ENCODE results near the gene NACAD.
A peak's percentile ranks its signal among the peaks of the same experiment; 100 is the strongest.

The NACAD gene

DNA sequence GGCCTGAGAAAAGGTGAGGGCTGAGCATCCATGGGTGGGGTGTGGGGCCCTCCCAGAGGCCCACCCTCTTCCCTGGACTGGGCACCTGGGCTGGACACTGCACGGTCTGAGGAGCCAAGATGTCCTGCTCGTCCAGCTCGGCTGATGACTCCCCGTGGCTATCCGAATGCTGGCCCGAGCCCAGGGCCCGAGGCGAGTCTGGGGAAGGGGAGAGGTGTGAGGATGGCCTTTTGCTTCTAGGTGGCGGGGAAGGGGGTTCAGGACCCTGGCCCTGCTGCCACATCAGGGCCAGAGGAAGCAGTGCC lies 7.1 kb downstream of the NACAD start:
- DNase-seq (no peak), ATAC-seq (replicated peaks) (no peak)
- Mint-ChIP-seq H3K9me3 (no peaks in the 10 kb centered on the region), H3K27me3 (no peaks in the 10 kb centered on the region), H3K36me3 (ENCODE audit: insufficient read depth) (peaks cover 5% of the 10 kb centered on the region), H3K27ac (peak overlapping the region in 1 of 2 donors; percentile 89), H3K4me3 (no peak overlapping the region), H3K4me1 (ENCODE audit: low read depth in 2 of 2) (peaks cover 0 to 4% of the 10 kb centered on the region in 2 donors)

DNA sequence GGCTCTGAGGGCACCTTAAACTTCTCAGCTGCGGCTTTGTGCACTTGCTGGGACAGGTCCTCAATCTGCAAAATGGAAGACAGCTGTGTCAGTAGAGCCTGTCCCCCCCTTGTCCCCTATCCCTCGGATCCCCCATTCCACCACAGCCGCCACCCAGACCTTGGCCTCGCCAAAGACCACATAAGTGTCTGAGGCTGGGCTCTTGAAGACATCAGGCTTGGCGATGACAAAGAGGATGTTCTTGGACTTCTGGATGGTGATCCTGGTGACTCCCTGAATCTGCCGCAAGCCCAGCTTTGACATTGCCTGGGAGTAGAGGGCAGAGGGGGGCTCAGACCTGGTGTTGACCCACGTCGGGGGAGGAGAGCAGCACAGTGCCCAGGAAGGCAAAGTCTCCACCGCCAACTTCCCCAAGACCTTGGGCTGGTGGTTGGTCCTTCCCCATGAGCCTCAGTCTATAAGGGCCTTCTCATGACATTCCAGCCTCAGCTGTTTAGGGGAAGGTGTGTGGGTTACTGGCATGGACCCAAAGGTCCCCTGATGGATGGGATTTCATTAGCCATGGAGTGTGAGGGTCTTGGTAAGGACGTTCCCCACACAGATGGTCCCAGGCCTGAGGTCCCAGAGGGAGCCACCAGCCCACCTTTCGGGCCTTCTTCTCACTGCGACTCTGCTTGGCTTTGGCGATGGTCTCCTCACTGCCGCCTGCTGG lies 7.7 kb downstream of the NACAD start:
- ATAC-seq (replicated peaks): no peak
- H3K27ac Mint-ChIP-seq: peak overlapping the region; percentile 72 to 89

DNA sequence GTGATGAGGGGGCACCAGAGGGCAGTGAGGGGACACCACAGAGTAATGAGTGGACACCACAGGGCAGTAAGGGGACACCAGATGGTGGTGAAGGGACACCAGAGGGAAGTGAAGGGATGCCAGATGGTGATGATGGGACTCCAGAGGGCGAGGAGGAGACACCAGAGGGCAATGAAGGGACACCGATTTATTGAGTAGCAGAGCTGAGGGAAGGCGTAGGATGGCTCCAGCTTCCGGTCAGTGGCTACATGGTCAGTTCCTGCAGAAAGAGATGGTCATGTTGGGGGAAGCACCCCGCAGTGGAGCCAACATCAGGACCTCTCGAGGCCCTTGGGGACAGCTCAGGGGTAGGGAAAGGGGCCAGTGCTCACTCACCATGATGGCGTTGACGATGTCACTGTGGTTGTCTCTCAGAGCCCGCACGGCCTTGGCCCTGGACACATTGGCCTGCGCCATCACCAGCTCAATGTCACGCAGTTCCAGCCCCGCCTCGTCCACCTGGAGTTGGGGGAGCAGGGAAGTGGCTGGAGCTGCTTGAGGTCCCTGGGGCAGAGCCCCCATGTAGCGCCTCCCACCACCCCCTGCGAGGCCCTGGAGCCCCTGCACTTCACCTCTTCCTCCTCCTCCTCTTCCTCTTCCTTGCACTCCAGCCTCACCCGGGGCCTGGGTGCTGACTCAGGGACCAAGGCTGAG lies 8.4 kb downstream of the NACAD start:
- no peaks in the 10 kb centered on the region for H3K9me3 Mint-ChIP-seq
- H3K4me1 Mint-ChIP-seq (ENCODE audit: low read depth in 2 of 2): peaks cover 1 to 4% of the 10 kb centered on the region in 2 donors
- H3K27me3 Mint-ChIP-seq: no peaks in the 10 kb centered on the region
- H3K4me3 Mint-ChIP-seq: no peak overlapping the region
- ATAC-seq (replicated peaks) (peak; percentile 21), DNase-seq (no peak)
- peaks cover 5% of the 10 kb centered on the region for H3K36me3 Mint-ChIP-seq (ENCODE audit: insufficient read depth)
- peak overlapping the region; percentile 72 to 89 for H3K27ac Mint-ChIP-seq

More for the DNA sequence above, 7.7 kb downstream of the NACAD start:
- H3K9me3 Mint-ChIP-seq: no peaks in the 10 kb centered on the region
- DNase-seq: no peak
- H3K27me3 Mint-ChIP-seq: no peaks in the 10 kb centered on the region
- H3K36me3 Mint-ChIP-seq (ENCODE audit: insufficient read depth): peaks cover 5% of the 10 kb centered on the region
- no peak overlapping the region for H3K4me3 Mint-ChIP-seq
- H3K4me1 Mint-ChIP-seq (ENCODE audit: low read depth in 2 of 2): peaks cover 0 to 4% of the 10 kb centered on the region in 2 donors

DNA sequence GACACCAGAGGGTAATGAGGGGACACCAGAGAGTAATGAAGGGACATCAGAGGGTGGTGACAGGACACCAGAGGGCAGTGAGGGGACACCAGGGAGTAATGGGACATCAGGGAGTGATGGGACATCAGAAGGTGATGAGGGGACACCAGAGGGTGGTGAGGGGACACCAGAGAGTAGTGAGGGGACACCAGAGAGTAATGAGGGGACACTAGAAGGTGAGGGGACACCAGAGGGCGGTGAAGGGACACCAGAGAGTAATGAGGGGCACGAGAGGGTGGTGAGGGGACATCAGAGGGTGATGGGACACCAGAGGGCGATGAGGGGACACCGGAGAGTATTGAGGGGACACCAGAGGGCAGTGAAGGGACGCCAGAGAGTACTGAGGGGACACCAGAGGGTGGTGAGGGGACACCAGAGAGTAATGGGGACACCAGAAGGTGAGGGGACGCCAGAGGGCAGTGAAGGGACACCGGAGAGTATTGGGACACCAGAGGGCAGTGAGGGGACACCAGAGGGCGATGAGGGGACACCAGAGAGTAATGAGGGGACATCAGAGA lies 10.6 kb downstream of the NACAD start:
- H3K27ac Mint-ChIP-seq: peak overlapping the region; percentile 72 to 89
- no peak overlapping the region for H3K4me3 Mint-ChIP-seq
- H3K4me1 Mint-ChIP-seq (ENCODE audit: low read depth in 2 of 2): peaks cover 7 to 15% of the 10 kb centered on the region in 2 donors
- H3K27me3 Mint-ChIP-seq: no peaks in the 10 kb centered on the region
- no peaks in the 10 kb centered on the region for H3K9me3 Mint-ChIP-seq
- peaks cover 20% of the 10 kb centered on the region for H3K36me3 Mint-ChIP-seq (ENCODE audit: insufficient read depth)
- ATAC-seq (replicated peaks) (no peak), DNase-seq (no peak)

DNA sequence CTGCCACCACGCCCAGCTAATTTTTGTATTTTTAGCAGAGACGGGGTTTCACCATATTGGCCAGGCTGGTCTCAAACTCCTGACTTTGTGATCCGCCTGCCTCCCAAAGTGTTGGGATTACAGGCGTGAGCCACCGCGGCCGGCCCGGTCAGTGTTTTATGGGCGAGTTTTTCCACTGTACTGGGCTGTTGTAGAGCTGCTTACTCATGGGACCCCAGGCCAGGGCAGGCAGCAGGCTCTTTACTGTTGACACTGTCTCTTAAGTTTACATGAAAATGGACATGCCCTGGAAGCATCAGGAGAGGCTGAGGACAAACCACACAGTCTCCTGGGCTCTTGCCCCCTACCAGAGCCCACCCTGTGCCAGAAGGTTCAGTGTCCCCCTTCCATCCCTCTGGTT lies 11.2 kb downstream of the NACAD start:
- ATAC-seq (replicated peaks): no peak
- H3K9me3 Mint-ChIP-seq: no peaks in the 10 kb centered on the region
- H3K27ac Mint-ChIP-seq: peak overlapping the region; percentile 46 to 89
- H3K27me3 Mint-ChIP-seq: no peaks in the 10 kb centered on the region
- H3K4me1 Mint-ChIP-seq (ENCODE audit: low read depth in 2 of 2): peaks cover 7 to 20% of the 10 kb centered on the region in 2 donors
- H3K36me3 Mint-ChIP-seq (ENCODE audit: insufficient read depth): peaks cover 22% of the 10 kb centered on the region
- DNase-seq: no peak
- H3K4me3 Mint-ChIP-seq: no peak overlapping the region

DNA sequence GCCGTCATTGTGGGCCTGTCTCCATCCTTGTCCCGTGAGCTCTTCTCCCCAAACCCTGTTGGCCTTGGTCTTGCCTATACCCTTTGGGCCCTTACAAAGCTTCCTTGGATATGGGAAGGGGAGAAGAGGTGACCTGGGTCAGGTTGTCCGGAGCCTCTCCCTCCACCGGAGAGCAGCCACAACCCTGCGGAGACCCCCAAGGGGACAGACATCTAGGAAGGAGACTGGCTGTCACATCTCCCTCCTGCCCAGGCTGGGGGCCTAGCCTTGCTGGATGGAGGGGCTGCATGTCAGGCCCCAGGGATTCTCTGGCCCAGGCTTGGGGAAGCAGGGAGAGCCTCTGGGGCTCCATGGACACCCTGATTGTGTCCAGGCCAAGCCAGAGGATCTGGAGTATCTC lies 11.8 kb downstream of the NACAD start:
- Mint-ChIP-seq H3K27me3 (no peaks in the 10 kb centered on the region), H3K4me3 (no peak overlapping the region), H3K27ac (peak overlapping the region in 1 of 2 donors; percentile 89), H3K4me1 (ENCODE audit: low read depth in 2 of 2) (peaks cover 7 to 20% of the 10 kb centered on the region in 2 donors), H3K36me3 (ENCODE audit: insufficient read depth) (peaks cover 27% of the 10 kb centered on the region), H3K9me3 (no peaks in the 10 kb centered on the region)
- ATAC-seq (replicated peaks): no peak
- no peak for DNase-seq

DNA sequence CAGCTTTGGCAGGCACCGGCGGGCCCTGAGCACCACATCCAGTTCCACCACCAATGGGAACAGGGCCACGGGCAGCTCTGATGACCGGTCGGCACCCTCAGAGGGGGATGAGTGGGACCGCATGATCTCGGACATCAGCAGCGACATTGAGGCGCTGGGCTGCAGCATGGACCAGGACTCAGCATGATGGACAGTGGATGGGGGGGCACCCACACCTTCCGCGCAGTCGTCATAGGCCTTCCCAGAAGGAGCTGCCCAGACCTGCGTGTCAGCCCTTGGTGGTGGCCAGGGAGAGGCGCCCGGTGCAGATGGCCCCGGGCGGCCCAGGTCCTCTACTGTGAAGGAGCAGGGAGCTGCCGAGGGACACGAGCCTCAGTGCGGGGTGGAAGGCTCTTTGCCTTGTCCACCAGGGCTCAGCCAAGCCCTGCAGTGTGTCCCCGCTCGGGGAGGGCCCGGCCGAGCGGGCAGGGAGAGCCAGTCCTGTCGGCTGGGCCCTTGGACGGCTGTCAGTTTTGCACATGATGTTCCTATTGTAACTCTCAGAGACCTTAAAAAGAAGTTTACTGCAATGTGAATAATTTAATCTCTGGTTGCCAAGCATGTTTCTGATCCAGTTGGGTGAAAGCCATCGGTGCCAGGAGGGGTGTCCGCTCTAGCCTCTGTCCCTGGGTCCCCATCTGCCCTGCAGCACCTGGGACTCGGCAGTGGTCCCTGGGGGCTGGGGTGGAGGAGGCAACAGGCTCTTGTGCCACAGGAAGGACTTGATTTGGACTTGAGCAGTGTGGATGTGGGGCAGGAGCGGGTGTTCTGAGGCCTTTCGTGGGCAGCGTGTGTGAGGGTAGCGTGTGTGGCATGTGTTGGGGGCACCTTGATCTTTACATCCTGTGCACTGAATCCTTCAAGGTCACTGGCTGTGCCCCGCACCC lies 12.6 kb downstream of the NACAD start:
- ATAC-seq (replicated peaks): no peak
- Mint-ChIP-seq H3K4me3 (no peak overlapping the region), H3K4me1 (ENCODE audit: low read depth in 2 of 2) (peaks cover 7 to 22% of the 10 kb centered on the region in 2 donors), H3K27me3 (no peaks in the 10 kb centered on the region), H3K27ac (no peak overlapping the region), H3K9me3 (no peaks in the 10 kb centered on the region), H3K36me3 (ENCODE audit: insufficient read depth) (peaks cover 35% of the 10 kb centered on the region)
- DNase-seq: no peak

DNA sequence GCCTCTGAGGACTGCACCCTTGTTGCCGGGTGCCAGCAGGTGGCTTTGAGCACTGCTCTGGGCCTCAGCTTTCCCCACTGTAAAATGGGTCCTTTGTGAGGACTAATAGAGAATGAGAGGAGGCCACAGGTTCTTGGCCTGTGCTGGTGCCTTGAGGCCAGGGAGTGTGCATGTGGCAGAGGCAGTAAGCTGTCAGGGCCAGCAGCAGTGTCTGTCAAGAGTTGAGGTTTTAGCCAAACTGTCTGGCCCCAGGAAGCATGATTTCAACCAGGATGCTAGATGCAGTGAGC lies 13.5 kb downstream of the NACAD start:
- DNase-seq: no peak
- peaks cover 7 to 22% of the 10 kb centered on the region in 2 donors for H3K4me1 Mint-ChIP-seq (ENCODE audit: low read depth in 2 of 2)
- no peaks in the 10 kb centered on the region for H3K9me3 Mint-ChIP-seq
- no peak overlapping the region for H3K27ac Mint-ChIP-seq
- H3K27me3 Mint-ChIP-seq: no peaks in the 10 kb centered on the region
- ATAC-seq (replicated peaks): no peak
- H3K4me3 Mint-ChIP-seq: no peak overlapping the region
- peaks cover 42% of the 10 kb centered on the region for H3K36me3 Mint-ChIP-seq (ENCODE audit: insufficient read depth)

DNA sequence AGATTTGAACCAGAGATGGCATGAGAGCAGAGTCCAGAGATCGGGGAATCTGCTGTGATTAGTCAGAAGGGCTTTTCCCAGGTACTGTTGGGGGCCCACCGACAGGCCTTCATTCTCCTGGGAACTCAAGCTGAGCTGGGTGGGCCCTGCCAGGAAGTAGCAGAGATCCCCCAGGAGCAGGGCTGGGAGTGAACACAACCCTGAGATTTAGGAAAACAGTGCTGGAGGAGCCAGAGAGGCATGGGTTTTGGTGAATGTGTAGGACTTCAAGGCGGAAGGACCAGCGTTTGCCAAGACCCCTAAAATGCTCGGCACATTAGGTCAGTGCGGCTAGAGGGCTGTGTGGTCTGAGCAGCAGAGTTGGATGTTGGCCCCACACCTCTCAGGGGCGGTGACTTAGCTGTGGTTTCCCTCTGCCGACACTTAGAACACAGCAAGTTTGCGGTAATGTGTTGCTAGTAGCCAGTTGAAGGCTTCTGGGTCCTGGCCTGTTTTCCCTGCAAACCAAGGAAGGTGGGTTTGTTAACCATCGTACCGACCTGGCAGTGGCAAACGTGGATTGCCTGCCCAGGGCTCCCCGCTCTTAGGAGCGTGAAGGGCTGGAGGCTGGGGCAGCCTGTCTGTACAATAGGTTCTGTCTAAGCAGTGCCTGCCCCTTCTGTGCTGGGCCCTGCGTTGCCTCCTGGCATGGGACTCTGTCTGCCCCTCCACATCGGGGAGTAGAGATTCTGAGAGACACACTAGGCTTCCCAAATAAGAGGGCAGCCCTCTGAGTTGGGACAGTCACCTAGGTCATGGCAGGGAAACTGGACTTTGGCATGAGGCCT lies 14.0 kb downstream of the NACAD start:
- Mint-ChIP-seq H3K27ac (no peak overlapping the region), H3K4me3 (peak overlapping the region in 1 of 2 donors; percentile 10), H3K4me1 (ENCODE audit: low read depth in 2 of 2) (peaks cover 7 to 22% of the 10 kb centered on the region in 2 donors), H3K36me3 (ENCODE audit: insufficient read depth) (peaks cover 45% of the 10 kb centered on the region), H3K9me3 (no peaks in the 10 kb centered on the region), H3K27me3 (no peaks in the 10 kb centered on the region)
- ATAC-seq (replicated peaks) (no peak), DNase-seq (no peak)

DNA sequence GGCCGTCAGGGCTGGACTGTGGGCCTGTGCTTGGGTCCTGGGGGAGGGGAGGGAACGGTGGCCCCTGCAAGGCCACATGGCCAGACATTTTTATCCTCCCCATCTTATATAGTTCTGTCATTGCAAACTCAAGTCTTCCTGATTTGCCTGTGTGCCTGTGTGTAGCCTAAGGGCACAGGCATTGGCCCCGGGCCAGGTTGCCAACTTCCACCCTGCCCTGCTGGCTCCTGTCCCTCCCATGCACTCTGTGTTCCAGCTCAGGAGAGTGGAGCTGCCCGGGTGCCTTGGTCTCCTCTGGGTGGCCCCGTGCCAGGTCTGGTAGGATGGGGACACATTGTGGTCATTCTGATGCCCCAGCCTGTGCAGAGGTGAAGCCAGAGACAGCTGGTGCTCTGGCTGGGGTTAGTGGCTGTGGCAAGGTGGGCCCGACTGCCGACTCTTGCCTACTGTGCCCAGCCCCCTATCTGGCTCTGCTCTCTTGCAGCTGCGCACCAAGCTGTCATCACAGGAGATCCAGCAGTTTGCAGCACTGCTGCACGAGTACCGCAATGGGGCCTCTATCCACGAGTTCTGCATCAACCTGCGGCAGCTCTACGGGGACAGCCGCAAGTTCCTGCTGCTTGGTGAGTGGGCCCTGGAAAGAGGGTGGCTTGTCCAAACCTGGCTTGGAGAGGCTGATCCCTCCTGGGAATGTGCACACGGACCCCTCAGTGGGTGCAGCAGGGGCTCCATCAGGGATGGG lies 14.8 kb downstream of the NACAD start:
- peak overlapping the region in 1 of 2 donors; percentile 10 for H3K4me3 Mint-ChIP-seq
- H3K4me1 Mint-ChIP-seq (ENCODE audit: low read depth in 2 of 2): peaks cover 7 to 23% of the 10 kb centered on the region in 2 donors
- ATAC-seq (replicated peaks) (no peak), DNase-seq (no peak)
- H3K27ac Mint-ChIP-seq: peak overlapping the region in 1 of 2 donors; percentile 86
- H3K9me3 Mint-ChIP-seq: no peaks in the 10 kb centered on the region
- H3K27me3 Mint-ChIP-seq: no peaks in the 10 kb centered on the region
- peaks cover 52% of the 10 kb centered on the region for H3K36me3 Mint-ChIP-seq (ENCODE audit: insufficient read depth)

DNA sequence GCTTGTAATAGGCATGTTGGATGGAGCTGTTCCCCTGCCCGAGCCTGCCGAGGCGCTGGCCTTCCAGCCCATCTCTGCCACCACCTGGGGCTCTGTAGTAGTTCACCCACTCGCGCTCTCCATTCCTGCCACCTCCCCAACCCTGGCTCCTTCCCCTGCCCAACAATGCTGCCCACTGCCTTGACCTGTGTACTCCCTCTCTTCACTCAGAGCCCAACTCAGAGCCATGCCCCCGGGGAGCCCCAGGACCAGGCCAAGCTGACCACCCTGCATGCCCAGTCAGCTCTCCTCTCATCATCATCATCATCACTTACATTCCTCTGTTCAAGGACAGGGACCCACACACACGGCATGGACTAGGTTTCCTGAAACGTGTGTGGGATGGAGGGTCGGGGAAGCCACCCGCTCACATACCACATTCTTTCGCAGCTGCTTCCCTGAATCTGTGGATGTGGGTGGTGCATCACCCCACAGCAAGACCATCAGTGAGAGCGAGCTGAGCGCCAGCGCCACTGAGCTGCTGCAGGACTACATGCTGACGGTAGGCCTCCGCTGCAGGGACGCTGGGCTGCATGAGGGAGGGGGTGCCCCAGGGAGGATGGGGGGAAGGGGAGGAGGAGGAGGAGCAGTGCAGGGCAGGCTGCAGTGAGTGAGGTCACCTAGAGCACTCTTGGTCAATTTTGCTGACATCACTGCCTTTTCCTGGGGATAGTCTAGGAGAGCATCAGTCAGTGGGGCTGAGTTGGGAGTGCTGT lies 15.6 kb downstream of the NACAD start:
- Mint-ChIP-seq H3K27ac (peak overlapping the region in 1 of 2 donors; percentile 86), H3K36me3 (ENCODE audit: insufficient read depth) (peaks cover 60% of the 10 kb centered on the region), H3K27me3 (no peaks in the 10 kb centered on the region), H3K4me1 (ENCODE audit: low read depth in 2 of 2) (peaks cover 14 to 28% of the 10 kb centered on the region in 2 donors), H3K4me3 (no peak overlapping the region), H3K9me3 (no peaks in the 10 kb centered on the region)
- ATAC-seq (replicated peaks): no peak
- no peak for DNase-seq
